ENCODE results near the gene PLEKHA6. TPM values are rescaled to one million over a fixed set of nuclear protein-coding genes. Genes with fewer than 3 reads are reported as not detected.

PLEKHA6 gene
- total RNA-seq, 1 donor, result 3.9 TPM

DNA sequence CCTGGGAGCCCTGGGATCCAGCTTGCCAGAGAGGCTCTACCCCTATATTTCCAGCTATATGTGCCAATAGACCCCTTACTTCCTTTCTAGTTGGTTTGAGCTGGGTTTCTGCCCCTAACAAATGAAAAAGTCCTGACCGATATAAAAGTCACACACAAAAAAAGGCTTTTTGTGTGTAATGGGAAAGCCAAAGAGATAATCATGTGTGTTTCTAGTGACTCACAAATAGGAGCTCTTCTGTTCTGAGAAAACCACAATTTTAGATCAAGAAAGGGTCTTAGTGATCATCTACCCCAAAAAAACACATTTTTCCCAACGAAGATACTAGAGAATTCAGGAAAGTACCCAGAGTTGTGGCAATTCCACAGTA is 23.0 kb upstream of the PLEKHA6 start:
- TF ChIP-seq, protein P1, sequence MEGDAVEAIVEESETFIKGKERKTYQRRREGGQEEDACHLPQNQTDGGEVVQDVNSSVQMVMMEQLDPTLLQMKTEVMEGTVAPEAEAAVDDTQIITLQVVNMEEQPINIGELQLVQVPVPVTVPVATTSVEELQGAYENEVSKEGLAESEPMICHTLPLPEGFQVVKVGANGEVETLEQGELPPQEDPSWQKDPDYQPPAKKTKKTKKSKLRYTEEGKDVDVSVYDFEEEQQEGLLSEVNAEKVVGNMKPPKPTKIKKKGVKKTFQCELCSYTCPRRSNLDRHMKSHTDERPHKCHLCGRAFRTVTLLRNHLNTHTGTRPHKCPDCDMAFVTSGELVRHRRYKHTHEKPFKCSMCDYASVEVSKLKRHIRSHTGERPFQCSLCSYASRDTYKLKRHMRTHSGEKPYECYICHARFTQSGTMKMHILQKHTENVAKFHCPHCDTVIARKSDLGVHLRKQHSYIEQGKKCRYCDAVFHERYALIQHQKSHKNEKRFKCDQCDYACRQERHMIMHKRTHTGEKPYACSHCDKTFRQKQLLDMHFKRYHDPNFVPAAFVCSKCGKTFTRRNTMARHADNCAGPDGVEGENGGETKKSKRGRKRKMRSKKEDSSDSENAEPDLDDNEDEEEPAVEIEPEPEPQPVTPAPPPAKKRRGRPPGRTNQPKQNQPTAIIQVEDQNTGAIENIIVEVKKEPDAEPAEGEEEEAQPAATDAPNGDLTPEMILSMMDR (IDR thresholded peaks at IDR 0.05; ENCODE audit: insufficient read depth, low read depth, low read length), result no peak
- no peak for DNase-seq (ENCODE audit: low read depth)
- peak overlapping the region; percentile 14 for H3K4me3 ChIP-seq (ENCODE audit: low read depth, low read length)

DNA sequence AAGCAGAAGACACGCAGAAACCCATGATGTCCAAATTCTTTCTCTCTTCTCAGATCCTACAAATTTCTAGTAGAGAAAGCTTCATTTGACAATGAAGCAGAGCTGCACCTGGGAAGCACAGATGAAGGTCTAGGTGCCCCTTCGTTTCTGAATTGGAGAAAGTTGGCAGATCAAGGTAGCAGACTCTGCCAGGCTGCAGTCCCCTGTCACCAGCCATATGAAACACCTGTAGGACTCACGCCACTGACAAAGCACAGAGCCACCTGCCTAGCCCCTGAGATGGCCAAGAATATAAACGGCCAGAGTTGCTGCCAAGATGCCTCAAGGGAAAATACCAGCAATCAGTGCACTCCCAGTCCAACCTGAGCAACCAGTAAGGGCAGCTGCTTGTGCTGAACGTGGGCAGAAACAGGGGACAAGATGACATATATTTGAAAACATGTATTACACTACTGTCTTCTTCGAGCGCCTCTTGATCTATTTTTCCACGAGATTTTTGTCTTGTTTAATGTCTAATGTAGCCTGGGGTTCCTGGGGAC is 20.6 kb upstream of the PLEKHA6 start:
- DNase-seq (ENCODE audit: low read depth), result no peak
- H3K4me3 ChIP-seq (ENCODE audit: low read depth, low read length), result no peak overlapping the region
- TF ChIP-seq, protein P1 (IDR thresholded peaks at IDR 0.05; ENCODE audit: insufficient read depth, low read depth, low read length), result no peak

DNA sequence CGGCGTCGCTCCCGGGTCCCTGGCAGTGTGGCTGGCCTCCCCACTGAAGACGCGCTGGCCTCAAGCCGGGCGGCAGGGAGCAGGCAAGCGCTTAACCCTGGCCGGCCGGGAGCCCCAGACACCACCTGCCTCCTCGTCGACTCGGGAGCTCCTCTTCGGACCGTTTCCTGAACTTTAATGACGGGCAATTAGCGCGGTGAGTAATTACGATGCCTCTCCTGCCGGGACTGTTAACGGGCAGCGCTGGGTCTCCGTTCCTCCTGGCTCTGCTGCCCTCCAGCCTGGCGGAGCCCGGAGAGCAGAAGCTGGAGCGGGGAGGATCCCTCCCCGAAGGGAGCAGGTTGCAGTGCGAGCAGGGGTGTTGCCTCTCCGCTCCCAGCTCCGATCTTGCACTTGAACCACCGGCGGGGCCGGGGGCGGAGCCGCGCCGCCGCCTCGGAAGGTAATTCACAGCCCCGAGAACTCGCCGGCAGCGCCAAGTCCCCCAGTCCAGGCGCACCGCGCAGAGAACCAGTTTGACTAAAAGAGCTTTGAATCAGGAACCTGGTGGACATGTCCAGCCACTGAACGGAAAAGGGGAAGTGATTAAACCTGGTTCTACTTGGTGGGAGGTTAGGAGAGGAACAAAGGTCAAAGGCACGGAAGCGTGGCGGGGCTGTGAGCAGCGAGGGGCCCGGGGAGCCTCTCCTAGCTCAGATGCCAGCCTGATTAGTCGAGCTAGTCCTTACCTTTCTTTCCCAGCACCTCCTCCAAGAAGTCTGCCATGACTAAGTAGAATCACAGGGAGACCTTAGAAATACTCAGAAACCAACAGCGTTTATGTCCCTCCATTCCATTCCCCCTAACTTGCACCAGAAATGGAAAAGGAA is 18.3 kb upstream of the PLEKHA6 start:
- TF ChIP-seq, protein P1 (IDR thresholded peaks at IDR 0.05; ENCODE audit: insufficient read depth, low read depth, low read length), result no peak
- DNase-seq (ENCODE audit: low read depth), result peak; percentile 11
- peak overlapping the region; percentile 55 for H3K4me3 ChIP-seq (ENCODE audit: low read depth, low read length)

DNA sequence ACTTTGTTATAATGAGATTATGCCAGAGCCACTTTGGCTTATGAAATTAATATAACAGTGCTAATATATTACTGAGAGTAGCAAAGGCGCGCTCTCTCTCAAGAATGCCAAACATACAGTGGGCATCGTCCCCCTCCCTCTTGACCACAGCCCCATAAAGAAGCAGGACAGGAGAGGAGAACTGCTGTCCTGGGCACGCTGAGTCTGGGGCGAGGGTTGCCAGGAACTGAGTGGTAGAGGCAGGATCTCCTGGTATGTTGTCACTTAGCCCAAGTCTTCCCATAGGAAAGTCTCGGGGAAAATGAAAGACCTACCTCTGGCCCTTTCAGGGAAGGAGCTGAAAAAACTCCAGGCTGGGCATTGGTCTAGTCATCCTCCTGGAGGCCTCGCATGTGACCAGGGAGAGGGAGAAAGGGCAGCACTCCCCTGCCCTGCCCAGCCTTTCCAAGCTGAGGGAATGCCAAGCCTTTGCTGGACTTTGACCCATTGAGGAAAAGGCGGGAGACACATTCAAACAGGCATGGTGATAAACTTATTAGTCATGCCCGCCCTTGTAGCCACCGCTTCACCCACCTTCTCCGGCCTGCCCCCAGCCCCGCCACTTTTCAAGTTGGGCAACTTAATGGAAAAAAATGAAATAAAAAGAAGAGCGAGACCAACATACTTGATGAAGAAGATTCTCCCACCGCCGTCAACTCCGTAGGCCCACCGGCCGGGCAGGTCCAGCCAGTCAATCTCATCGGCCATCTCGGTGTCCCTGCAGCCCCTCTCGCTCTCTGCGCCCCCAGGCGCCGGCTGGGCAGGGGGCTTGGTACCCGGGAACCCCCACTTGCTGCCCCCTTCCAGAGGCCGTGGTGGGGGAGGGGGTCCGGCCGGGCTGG is 17.4 kb upstream of the PLEKHA6 start:
- H3K4me3 ChIP-seq (ENCODE audit: low read depth, low read length), result no peak overlapping the region

DNA sequence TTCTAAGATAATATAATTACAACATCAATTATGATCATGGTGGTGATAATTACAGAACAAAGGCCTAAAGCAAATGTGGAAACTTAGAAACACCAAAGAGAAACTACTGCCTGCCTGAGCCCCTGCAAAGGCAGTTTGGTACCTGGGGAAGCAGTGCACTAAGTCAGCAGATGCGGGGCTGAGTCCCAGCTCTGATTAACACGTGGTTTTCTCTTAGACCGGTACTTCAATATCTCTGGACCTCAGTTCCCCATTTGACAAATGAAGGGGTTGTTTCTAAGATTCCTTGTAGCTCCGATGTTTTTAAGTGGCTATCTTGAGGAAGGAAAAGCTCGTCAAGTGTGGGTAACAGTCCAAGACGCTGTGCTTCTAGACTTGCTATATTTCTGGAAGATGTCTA is 16.7 kb upstream of the PLEKHA6 start:
- TF ChIP-seq, protein P1 (IDR thresholded peaks at IDR 0.05; ENCODE audit: insufficient read depth, low read depth, low read length), result no peak
- no peak overlapping the region for H3K4me3 ChIP-seq (ENCODE audit: low read depth, low read length)
- DNase-seq (ENCODE audit: low read depth), result no peak

More for the DNA sequence above, 17.4 kb upstream of the PLEKHA6 start:
- TF ChIP-seq, protein P1 (IDR thresholded peaks at IDR 0.05; ENCODE audit: insufficient read depth, low read depth, low read length), result no peak
- no peak for DNase-seq (ENCODE audit: low read depth)

DNA sequence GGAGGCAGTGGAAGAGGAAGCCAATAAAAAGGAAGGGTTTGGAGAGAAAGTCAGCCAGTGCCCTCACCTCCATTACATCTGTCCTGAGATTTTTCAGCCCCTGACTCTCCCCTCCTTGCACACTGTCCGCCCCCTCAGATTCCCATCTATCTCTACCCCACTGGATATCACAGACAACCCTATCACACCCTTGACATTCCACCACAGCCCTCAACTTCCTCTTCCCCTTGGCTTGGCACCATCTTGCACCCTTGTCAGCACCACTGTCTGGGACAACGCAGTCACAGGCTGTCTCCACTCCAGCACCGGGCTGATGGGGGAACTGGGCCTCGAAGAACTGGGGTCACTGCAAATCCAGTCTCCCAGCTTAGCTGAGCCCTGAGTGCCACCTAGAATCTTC is 14.2 kb upstream of the PLEKHA6 start:
- no peak overlapping the region for H3K4me3 ChIP-seq (ENCODE audit: low read depth, low read length)
- TF ChIP-seq, protein P1 (IDR thresholded peaks at IDR 0.05; ENCODE audit: insufficient read depth, low read depth, low read length), result no peak
- no peak for DNase-seq (ENCODE audit: low read depth)

Measured in fibroblast of villous mesenchyme (primary cell).